Trophoblast cell (in vitro differentiated cells and primary cell): ENCODE data around the gene PTPRM.
A peak's percentile ranks its signal among the peaks of the same experiment; 100 is the strongest.

ENCODE experiments used
- DNase-seq, 2 donors: peaks; one replicate each; pipeline ENCODE4 v3.0.0-alpha.2; 2016
- H2AFZ ChIP-seq: 2 replicates; pipeline ENCODE4 v1.6.1; 2013; ENCODE audit warnings: low read length, moderate library complexity, mild to moderate bottlenecking; ENCODE audit not compliant: insufficient read depth, poor library complexity
- H2AK5ac ChIP-seq: 2 replicates; pipeline ENCODE4 v1.6.1; 2013; ENCODE audit warnings: mild to moderate bottlenecking, low read length
- H2BK120ac ChIP-seq: 2 replicates; pipeline ENCODE4 v1.6.1; 2013; ENCODE audit warnings: low read length, mild to moderate bottlenecking, moderate library complexity; ENCODE audit not compliant: insufficient read depth, poor library complexity
- H2BK12ac ChIP-seq: 2 replicates; pipeline ENCODE4 v1.6.1; 2013; ENCODE audit warnings: mild to moderate bottlenecking, low read length, moderate library complexity
- H2BK5ac ChIP-seq: 2 replicates; pipeline ENCODE4 v1.6.1; 2013; ENCODE audit warnings: low read length, low read depth, moderate library complexity, mild to moderate bottlenecking; ENCODE audit not compliant: poor library complexity
- H3K14ac ChIP-seq: 2 replicates; pipeline ENCODE4 v1.6.1; 2013; ENCODE audit warnings: mild to moderate bottlenecking, low read length
- H3K18ac ChIP-seq: 2 replicates; pipeline ENCODE4 v1.6.1; 2013; ENCODE audit warnings: mild to moderate bottlenecking, low read length
- H3K23ac ChIP-seq: 2 replicates; pipeline ENCODE4 v1.6.1; 2013; ENCODE audit warnings: low read length
- H3K27ac ChIP-seq: 2 replicates; pipeline ENCODE4 v1.5.1; 2013; ENCODE audit warnings: low read depth, mild to moderate bottlenecking, inconsistent platforms, low read length, moderate library complexity
- H3K27me3 ChIP-seq: 2 replicates; pipeline ENCODE4 v1.6.1; 2013; ENCODE audit warnings: inconsistent platforms, mild to moderate bottlenecking, low read length, moderate library complexity; ENCODE audit not compliant: insufficient read depth
- H3K36me3 ChIP-seq, 2 experiments: 1 replicate in 1 of 2; 2 replicates in 1 of 2; pipeline ENCODE4 v1.6.1; 2013; ENCODE audit warnings: low read length in 2 of 2, mild to moderate bottlenecking in 2 of 2, moderate library complexity in 1 of 2; ENCODE audit not compliant: insufficient read depth in 2 of 2, control insufficient read depth in 1 of 2
- H3K4ac ChIP-seq: 2 replicates; pipeline ENCODE4 v1.6.1; 2013; ENCODE audit warnings: low read depth, mild to moderate bottlenecking, low read length, moderate library complexity
- H3K4me1 ChIP-seq, 2 experiments: 1 replicate in 1 of 2; 2 replicates in 1 of 2; pipeline ENCODE4 v1.6.1; 2013; ENCODE audit warnings: low read length in 2 of 2, mild to moderate bottlenecking in 2 of 2, moderate library complexity in 1 of 2; ENCODE audit not compliant: insufficient read depth in 2 of 2, control insufficient read depth in 1 of 2
- H3K4me2 ChIP-seq: 2 replicates; pipeline ENCODE4 v1.6.1; 2013; ENCODE audit warnings: inconsistent platforms, mild to moderate bottlenecking, low read length, moderate library complexity
- H3K4me3 ChIP-seq: 2 replicates; pipeline ENCODE4 v1.5.1; 2013; ENCODE audit warnings: mild to moderate bottlenecking, low read depth, low read length, inconsistent platforms
- H3K79me1 ChIP-seq: one replicate; pipeline ENCODE4 v1.6.1; 2013; ENCODE audit warnings: low read length
- H3K79me2 ChIP-seq: 2 replicates; pipeline ENCODE4 v1.6.1; 2013; ENCODE audit warnings: low read length, mild to moderate bottlenecking; ENCODE audit not compliant: control insufficient read depth, insufficient read depth, poor library complexity
- H3K9ac ChIP-seq: 2 replicates; pipeline ENCODE4 v1.6.1; 2013; ENCODE audit warnings: mild to moderate bottlenecking, low read length
- H3K9me3 ChIP-seq: 2 replicates; pipeline ENCODE4 v1.6.1; 2013; ENCODE audit warnings: low read depth, mild to moderate bottlenecking, control low read depth, inconsistent platforms, low read length; ENCODE audit not compliant: insufficient read depth
- H4K12ac ChIP-seq: 2 replicates; pipeline ENCODE4 v1.6.1; 2013; ENCODE audit warnings: low read depth, mild to moderate bottlenecking, low read length, moderate library complexity
- H4K8ac ChIP-seq: 2 replicates; pipeline ENCODE4 v1.6.1; 2013; ENCODE audit warnings: low read depth, mild to moderate bottlenecking, low read length, moderate library complexity
- H4K91ac ChIP-seq: one replicate; pipeline ENCODE4 v1.6.1; 2013; ENCODE audit warnings: low read depth, mild to moderate bottlenecking, low read length, moderate library complexity
- WGBS: extraction: QIAGEN DNeasy Blood & Tissue Kit; methylation state at CpG from one replicate; pipeline ENCODE4 v1.1.7; 2013; ENCODE audit warnings: missing lambda C conversion rate; ENCODE audit not compliant: insufficient read length, insufficient coverage; ENCODE audit errors: extremely low coverage; 5-methylcytosine and 5-hydroxymethylcytosine counted together

PTPRM gene

GRCh38 chr18:8357320-8357719, 790.2 kb downstream of the PTPRM start:
- Histone ChIP-seq H3K14ac (no peak overlapping the region), H4K91ac (no peak overlapping the region), H2AK5ac (no peak overlapping the region), H3K9me3 (no peaks in the 10 kb centered on the region), H3K4ac (no peak overlapping the region), H3K79me1 (no peaks in the 10 kb centered on the region), H3K23ac (no peak overlapping the region), H3K36me3 (peaks cover 0 to 2% of the 10 kb centered on the region in 2 experiments), H4K8ac (no peak overlapping the region), H3K4me2 (no peak overlapping the region), H2BK5ac (no peak overlapping the region), H3K27me3 (no peaks in the 10 kb centered on the region), H2BK12ac (no peak overlapping the region), H3K79me2 (no peaks in the 10 kb centered on the region), H2BK120ac (no peak overlapping the region), H3K9ac (no peak overlapping the region), H3K4me1 (peaks cover 0 to 2% of the 10 kb centered on the region in 2 experiments), H3K18ac (no peak overlapping the region), H4K12ac (no peak overlapping the region), H3K27ac (no peak overlapping the region), H2AFZ (no peak overlapping the region), H3K4me3 (no peak overlapping the region)
- no CpG with 5 or more reads among the region's 10 CpGs for WGBS
- no peak for DNase-seq

GRCh38 chr18:8358033-8358765, 791.1 kb downstream of the PTPRM start:
- Histone ChIP-seq H3K23ac (peak overlapping the region; percentile 75), H2AFZ (no peak overlapping the region), H3K4me3 (no peak overlapping the region), H2AK5ac (no peak overlapping the region), H3K36me3 (peaks cover 0 to 2% of the 10 kb centered on the region in 2 experiments), H3K14ac (no peak overlapping the region), H3K27me3 (no peaks in the 10 kb centered on the region), H3K27ac (no peak overlapping the region), H2BK5ac (no peak overlapping the region), H4K12ac (no peak overlapping the region), H3K18ac (no peak overlapping the region), H3K4me2 (no peak overlapping the region), H3K79me2 (no peaks in the 10 kb centered on the region), H4K91ac (no peak overlapping the region), H3K9me3 (no peaks in the 10 kb centered on the region), H4K8ac (no peak overlapping the region), H3K9ac (no peak overlapping the region), H2BK120ac (no peak overlapping the region), H2BK12ac (no peak overlapping the region), H3K79me1 (no peaks in the 10 kb centered on the region), H3K4me1 (peaks cover 0 to 2% of the 10 kb centered on the region in 2 experiments), H3K4ac (no peak overlapping the region)
- WGBS, result no CpG with 5 or more reads among the region's 6 CpGs
- DNase-seq, result no peak

GRCh38 chr18:8359076-8359475, 792.0 kb downstream of the PTPRM start:
- Histone ChIP-seq H4K12ac (no peak overlapping the region), H3K14ac (no peak overlapping the region), H4K91ac (no peak overlapping the region), H2BK5ac (no peak overlapping the region), H3K23ac (no peak overlapping the region), H3K18ac (no peak overlapping the region), H3K4me2 (no peak overlapping the region), H3K9me3 (no peaks in the 10 kb centered on the region), H3K4me1 (peaks cover 0 to 2% of the 10 kb centered on the region in 2 experiments), H2BK12ac (no peak overlapping the region), H3K9ac (no peak overlapping the region), H2BK120ac (no peak overlapping the region), H3K79me1 (no peaks in the 10 kb centered on the region), H3K27me3 (no peaks in the 10 kb centered on the region), H3K27ac (no peak overlapping the region), H3K4me3 (no peak overlapping the region), H3K79me2 (no peaks in the 10 kb centered on the region), H2AK5ac (no peak overlapping the region), H2AFZ (no peak overlapping the region), H4K8ac (no peak overlapping the region), H3K4ac (no peak overlapping the region), H3K36me3 (peaks cover 0 to 2% of the 10 kb centered on the region in 2 experiments)
- DNase-seq, result no peak
- no CpG with 5 or more reads among the region's 6 CpGs for WGBS

GRCh38 chr18:8359481-8359880, 792.4 kb downstream of the PTPRM start:
- no peak overlapping the region for H3K4me3 ChIP-seq
- no peak overlapping the region for H2AFZ ChIP-seq
- no peak overlapping the region for H3K4me2 ChIP-seq
- peaks cover 0 to 2% of the 10 kb centered on the region in 2 experiments for H3K36me3 ChIP-seq
- no peak overlapping the region for H2BK12ac ChIP-seq
- no peak overlapping the region for H4K12ac ChIP-seq
- no peaks in the 10 kb centered on the region for H3K79me2 ChIP-seq
- no peak overlapping the region for H4K8ac ChIP-seq
- H3K4me1 ChIP-seq, result peaks cover 0 to 2% of the 10 kb centered on the region in 2 experiments
- no peak overlapping the region for H3K4ac ChIP-seq
- H4K91ac ChIP-seq, result no peak overlapping the region
- no peak overlapping the region for H3K23ac ChIP-seq
- H3K27me3 ChIP-seq, result no peaks in the 10 kb centered on the region
- no peak overlapping the region for H2BK120ac ChIP-seq
- no peak overlapping the region for H3K14ac ChIP-seq
- H3K79me1 ChIP-seq, result no peaks in the 10 kb centered on the region
- no peak overlapping the region for H3K18ac ChIP-seq
- H3K9ac ChIP-seq, result no peak overlapping the region
- H2BK5ac ChIP-seq, result no peak overlapping the region
- no CpG with 5 or more reads among the region's 8 CpGs for WGBS
- H3K9me3 ChIP-seq, result no peaks in the 10 kb centered on the region
- DNase-seq, result peak in 1 of 2 donors; percentile 4
- no peak overlapping the region for H3K27ac ChIP-seq
- H2AK5ac ChIP-seq, result no peak overlapping the region
